HG02571 (cell line): ENCODE data around the gene NAA16.
A peak's percentile ranks its signal among the peaks of the same experiment; 100 is the strongest.
"Not testable (repeated sequence)": the region's sequence is repeated elsewhere in the genome, so short reads cannot be mapped to it uniquely, and the experiment has no call there.

Experiments
- ATAC-seq: cut with Tn5 transposase; IDR thresholded peaks from one replicate; pipeline ENCODE4 v1.9.1; 2021; ENCODE audit warnings: mild to moderate bottlenecking, moderate library complexity; ENCODE audit not compliant: unreplicated experiment

Gene NAA16

GRCh38 chr13:41310963-41311405 is at the start of gene NAA16:
TSS of gene NAA16 (plus strand) at chr13:41311267. CDS start at chr13:41311529, 262 bp downstream.
- peak; percentile 62 for ATAC-seq

DNA sequence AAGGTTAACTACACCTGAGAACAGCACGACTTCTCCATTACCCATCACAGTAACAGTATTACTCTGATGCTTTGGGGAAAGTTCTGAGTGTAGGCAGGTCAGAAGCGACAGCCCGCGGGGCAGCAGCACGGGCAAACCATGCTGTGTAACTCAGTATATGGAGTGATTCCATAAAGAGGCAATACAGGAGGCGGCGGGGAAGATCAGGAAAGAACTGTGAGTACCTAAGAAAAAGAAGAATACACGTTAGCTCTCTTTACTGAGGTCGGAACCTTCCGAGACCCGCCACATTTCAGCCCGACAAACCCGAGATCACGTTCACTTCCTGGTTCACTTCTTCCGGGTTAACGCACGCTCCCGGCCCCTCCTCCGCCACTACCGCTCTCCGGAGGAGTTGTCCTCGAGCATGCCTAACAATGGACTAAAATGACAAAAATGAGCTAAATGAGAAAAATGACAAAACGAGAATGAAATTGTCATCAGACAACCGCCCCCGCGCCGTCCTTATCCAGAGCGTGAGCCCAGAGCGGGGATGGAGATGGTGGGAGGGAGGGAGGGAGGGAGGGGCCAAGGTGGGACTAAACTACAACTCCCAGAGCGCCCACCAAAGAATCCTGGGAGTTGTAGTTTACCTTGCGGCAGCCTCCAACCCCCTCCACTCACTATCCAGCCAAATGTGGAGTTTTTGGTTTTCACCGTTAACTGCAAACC is 47.7 kb upstream of the NAA16 start, which contains the start of gene MTRF1:
Gene MTRF1, minus strand, starts transcription at position 316 of the 711 bp plus-strand sequence. CDS start 2,669 bp downstream, outside the sequence.
- peak; percentile 95 for ATAC-seq

GRCh38 chr13:41267106-41267505 is 44.0 kb upstream of the NAA16 start:
- no peak for ATAC-seq

- ATAC-seq: no peak
Measured at GRCh38 chr13:41268764-41269163, 42.3 kb upstream of the NAA16 start.

DNA sequence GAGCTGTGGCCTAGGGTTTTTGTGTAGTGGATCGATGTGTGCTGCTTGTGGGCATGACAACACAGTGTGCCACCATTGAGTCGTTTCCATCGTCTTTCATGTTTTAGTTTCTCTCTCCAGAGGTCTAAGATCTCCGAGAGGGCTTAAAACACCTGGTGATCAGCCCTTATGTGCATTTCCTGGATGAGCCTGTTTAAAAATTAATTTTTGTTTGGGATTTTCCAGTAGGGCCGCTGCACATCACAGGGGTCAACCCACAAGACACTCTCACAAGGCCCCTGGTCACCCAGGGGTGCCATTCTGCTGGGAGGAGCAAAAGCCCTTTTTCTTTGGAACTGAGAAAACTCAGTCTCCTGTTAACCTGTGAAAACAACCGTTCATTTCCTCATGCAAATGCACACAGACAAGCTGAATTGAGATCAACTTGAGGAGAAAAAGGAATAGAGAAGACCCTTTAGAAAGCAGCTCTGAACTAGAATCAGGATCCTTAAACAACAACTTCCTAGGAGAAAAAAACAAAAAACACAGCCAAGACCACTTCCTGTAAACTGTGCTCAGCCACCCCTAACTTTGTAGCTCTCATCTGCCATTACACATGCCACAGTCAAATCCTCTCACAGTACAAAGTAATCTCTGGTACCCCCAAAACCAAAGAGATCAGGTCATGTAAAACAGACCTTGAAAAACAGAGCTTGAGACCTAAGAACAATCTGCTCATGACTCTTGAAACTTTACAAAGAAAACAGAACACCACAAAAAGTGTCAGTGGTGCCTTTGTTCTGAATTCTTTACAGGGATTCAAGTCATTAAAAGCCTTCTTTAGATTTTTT is 39.4 kb upstream of the NAA16 start:
- ATAC-seq: no peak

DNA sequence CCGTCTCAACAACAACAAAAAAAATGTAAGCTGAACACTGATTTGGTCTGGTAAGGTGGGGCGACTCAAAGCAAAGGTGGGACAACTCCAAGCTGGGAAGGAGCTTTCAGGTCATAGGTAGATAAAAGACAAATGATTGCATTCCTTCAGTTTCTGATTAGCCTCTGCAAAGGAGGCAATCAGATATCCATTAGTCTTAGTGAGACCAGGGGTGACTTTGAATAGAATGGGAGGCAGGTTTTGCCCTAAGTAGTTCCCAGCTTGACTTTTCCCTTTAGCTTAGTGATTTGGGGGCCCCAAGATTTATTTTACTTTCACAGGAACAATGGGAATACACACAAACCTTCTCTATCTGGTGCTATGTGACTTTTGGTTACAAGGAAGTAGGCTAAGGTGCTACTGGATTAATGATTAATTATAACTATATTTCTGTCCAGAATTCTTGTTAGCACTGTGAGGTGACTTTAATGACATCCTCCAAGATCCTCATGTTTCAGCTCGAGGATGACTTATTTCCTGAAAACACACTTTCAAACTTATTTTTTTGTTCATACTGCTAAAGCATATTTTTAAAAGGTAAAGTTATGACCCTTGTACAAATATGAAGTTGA is 37.1 kb upstream of the NAA16 start:
- ATAC-seq: no peak

DNA sequence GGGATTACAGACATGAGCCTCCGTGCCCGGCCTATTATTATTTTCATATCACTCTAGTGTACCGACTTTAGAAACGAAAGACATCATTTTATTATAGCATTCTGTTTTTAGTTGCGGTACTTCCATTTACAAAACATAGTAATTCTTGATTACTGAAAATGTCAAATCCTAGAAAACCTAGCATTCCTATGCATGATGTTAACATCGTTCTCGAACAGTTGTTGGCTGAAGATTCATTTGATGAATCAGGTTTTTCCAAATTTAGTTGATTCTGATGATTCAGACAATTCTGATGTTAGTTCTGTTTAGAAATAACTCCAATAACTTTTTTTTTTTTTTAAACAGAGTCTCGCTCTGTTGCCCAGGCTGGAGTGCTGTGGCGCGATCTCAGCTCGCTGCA is 36.2 kb upstream of the NAA16 start:
- no peak for ATAC-seq

- ATAC-seq: no peak
Measured at GRCh38 chr13:41276824-41277223, 34.2 kb upstream of the NAA16 start.

DNA sequence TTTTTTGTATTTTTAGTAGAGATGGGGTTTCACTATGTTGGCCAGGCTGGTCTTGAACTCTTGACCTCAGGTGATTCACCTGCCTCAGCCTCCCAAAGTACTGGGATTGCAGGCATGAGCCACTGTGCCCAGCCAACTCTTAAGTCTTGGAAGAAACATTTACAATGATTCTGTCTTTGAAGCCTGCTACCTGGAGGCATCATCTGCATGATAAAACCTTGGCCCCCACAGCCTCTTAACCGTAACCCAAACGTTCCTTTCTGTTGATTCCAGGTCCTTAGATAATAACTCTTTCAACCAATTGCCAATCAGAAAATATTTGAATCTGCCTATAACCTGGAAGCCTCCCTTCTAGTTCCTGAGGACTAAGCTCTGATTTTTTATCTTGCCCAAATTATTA is 31.9 kb upstream of the NAA16 start:
- ATAC-seq: not testable (repeated sequence)

DNA sequence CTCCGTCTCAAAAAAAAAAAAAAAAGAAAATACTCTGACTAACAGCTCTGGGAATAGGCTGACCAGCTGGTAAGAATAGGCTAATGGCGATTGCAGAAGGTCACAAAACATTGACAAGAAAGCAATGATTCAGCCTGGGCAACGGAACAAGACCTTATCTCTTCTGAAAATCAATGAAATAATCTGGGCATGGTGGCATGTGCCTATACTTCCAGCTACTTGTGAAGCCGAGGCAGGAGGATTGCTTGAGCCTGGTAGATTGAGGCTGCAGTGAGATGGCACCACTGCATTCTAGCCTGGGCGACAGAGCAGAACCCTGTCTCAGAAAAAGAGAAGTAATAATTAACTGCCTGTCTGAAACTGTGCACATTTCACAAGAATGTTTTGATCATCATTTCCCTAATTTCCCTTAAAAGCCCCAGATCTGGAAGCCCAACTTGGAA is 28.9 kb upstream of the NAA16 start:
- no peak for ATAC-seq

- ATAC-seq: no peak
Measured at GRCh38 chr13:41284512-41285288, 26.4 kb upstream of the NAA16 start.

DNA sequence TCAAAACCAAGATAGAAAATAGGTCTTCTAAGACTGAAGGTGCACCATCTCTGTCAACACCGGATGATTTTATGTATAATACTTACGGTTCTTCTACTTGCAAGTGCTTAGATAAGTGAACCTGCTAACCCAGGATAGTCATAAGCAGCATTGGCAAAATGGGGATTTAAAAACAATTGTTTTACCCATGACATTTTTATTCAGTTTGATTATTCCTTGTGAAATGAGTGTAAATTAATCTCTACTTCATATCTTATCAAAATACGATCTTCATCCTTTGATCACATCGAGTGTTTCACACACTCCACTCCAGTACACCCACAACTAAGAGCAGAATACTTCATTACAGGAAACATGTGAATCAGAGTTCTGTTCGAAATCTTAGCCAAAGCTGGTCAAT is 24.7 kb upstream of the NAA16 start:
- ATAC-seq: no peak

GRCh38 chr13:41289463-41289881 is 21.6 kb upstream of the NAA16 start:
- no peak for ATAC-seq

- no peak for ATAC-seq
Measured at GRCh38 chr13:41291246-41291645, 19.8 kb upstream of the NAA16 start.

DNA sequence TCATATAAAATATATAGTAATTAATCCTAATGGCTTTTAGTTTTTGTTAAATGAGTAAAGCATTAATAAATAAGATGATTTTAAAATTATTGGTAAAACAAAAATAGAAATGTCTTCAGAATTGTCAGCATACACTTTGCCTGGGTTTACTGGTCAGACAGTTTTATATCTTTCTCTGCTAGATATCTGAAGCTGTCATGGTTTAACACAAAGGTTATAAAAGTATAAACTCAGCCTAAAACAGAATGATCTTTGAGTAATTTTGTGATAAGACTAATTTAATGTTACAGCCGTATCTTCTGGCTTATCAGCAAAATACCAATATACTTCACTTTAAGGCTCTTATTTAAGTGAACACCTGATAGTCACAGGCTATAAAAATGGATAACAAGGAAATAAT is 17.8 kb upstream of the NAA16 start:
- ATAC-seq: no peak

DNA sequence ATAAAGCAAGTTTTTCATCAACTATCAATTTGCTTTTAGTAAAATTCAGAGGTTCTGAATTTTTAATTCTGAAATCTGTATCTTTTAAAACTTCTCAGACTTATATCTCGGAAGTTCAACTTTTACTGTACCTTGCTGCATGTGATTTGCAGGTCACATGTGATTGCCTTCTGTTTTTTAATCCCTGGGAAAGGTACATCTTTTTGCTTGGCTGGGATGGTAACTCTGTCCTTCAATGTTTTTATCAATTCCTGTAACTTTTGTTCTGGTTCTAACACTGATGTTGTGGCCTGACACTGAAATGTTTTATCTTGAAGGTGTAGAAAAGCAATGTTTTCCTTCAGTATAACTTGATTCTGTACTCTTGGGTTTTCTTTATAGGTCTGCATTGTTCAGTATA is 16.2 kb upstream of the NAA16 start:
- ATAC-seq: no peak

- no peak for ATAC-seq
Measured at GRCh38 chr13:41295973-41296372, 15.1 kb upstream of the NAA16 start.

GRCh38 chr13:41296879-41297646 is 14.0 kb upstream of the NAA16 start:
- ATAC-seq: no peak

DNA sequence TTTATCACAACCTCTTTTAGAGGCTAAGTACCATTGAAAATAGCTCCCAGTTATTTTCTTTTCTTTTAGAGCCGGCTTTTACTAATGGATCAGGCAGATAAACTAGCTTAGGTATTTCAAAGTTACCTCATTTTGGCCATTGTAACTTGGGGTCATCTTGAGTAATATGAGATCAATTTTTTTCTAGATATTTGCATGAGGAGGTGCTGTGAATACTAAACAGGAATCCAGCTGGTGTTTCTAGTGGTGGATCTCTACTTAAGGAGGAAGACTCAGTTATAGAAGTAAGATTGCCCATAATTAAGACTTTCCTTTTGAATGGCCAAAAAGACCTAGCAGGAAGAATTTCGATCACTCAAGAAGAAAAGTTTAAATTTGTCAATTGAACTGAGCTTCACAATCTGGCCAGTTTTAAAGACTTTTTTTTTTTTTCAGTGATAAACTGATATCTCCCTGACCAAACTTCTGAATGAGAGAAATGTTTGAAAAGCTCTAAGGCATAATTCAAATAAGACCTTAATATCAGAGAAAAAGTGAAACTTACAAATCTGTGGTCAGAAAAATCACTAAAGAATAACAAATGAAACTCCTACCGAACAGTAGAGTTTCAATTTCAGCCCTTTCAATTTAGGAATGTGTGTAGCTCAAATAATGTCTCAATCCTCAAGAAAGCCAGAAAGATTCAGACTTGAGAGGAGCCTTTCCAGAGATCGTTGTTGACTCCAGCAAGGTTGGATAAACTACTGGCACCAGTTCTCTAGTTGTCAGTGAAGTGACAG is 11.6 kb upstream of the NAA16 start:
- no peak for ATAC-seq
